ENCODE data around the gene SLC15A1. TPM values are rescaled to one million over a fixed set of nuclear protein-coding genes. Genes with fewer than 3 reads are reported as not detected.

SLC15A1 gene
- total RNA-seq, 1 experiment from 2014 or later = not detected

GRCh38 chr13:98751367-98751782 lies 1.1 kb downstream of the SLC15A1 start:
- no peak for DNase-seq (ENCODE audit: low spot score)

GRCh38 chr13:98749501-98749900 lies 3.0 kb downstream of the SLC15A1 start:
- no peak for DNase-seq (ENCODE audit: low spot score)

GRCh38 chr13:98746968-98747367 lies 5.5 kb downstream of the SLC15A1 start:
- no peak for DNase-seq (ENCODE audit: low spot score)

- no peak for DNase-seq (ENCODE audit: low spot score)
These were observed 9.1 kb downstream of the SLC15A1 start for GRCh38 chr13:98743377-98743776.

DNA sequence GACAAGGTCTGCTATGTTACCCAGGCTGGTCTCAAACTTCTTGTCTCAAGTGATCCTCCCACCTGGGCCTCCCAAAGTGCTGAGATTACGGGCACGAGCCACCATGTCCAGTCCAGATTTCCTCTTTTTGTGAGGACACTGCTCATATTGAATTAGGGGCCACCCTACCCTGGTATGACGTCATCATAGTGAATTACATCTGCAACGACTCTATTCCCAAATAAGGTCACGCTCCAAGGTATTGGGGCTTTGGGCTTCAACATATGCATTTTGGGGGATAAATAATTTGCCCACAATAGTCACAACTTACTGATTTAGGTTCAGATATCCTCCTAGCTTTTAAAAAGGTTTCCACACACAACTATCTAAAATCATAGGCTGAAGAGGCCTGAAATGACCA lies 9.5 kb downstream of the SLC15A1 start:
- DNase-seq (ENCODE audit: low spot score) = no peak

- DNase-seq (ENCODE audit: low spot score) = peak; percentile 63
These were observed 10.6 kb downstream of the SLC15A1 start for GRCh38 chr13:98741741-98742435.

DNA sequence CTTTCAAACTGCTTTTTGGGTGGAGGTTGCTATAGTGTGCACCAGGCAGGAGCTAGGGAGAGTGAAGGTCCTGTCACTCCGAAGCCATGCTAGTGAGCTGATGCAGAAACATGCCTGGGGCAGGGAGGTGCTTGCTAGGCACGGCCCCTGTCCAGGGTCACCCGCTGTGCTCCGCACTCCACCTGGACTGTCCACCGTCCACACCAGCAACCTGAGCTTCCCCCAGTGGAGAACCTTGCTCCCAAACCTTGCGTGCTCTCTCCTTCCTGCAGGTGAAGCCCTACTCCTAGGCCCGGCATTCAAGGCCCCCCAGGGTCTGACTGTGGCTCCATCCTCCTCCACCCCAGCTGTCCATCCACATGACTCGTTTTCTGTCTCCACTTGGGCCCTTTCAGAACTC lies 12.3 kb downstream of the SLC15A1 start:
- DNase-seq (ENCODE audit: low spot score) = no peak

DNA sequence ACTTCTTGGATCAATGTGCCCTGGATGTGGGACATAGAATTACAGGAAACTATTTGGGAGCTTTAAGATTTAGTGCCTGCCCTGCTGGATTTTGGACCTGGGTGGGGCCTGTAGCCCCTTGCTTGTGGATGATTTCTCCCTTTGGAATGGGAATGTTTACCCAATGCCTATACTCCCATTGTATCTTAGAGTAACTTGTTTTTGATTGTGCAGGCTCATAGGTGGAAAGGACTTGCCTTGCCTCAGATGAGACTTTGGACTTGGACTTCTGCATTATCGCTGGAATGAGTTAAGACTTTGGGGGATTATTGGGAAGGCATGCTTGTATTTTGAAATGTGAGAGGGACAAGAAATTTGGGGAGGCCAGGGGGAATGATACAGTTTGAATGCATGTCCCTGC lies 13.5 kb downstream of the SLC15A1 start:
- no peak for DNase-seq (ENCODE audit: low spot score)

DNA sequence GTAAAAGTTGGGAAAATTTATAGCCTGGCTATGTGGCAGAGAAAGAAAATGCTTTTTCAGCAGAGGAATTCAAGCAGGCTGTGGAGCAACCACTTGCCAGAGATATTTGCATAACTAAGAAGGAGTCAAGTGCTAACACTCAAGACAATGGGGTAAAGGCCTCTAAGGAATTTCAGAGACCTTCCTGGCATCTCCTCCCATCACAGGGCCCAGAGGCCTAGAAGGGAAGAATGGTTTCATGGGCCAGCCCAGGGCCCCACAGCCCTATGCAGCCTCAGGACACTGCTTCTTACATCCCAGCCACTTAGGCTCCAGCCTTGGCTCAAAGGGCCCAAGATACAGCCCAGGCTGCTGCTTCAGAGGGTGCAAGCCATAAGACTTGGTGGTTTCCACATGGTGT lies 14.3 kb downstream of the SLC15A1 start:
- no peak for DNase-seq (ENCODE audit: low spot score)

DNA sequence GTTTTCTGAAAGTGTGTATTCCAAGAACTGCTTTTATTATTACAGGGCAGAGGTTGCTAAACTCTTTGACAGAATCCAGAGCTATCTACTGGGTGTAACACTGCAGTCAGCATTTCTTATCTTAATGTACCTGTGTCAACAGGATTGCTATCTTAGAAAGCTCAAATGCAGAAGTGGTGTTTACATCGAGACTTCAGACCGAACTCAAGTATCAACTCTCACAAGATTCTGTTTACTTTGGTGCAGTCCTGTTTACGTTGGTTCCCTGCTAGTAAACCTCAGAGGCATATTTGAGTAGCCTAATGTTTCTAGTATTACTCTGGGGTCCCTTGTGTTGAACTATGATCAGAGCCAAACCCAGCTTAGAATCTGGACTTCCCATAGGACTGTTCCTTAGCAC lies 20.5 kb downstream of the SLC15A1 start:
- DNase-seq (ENCODE audit: low spot score) = peak; percentile 16

DNA sequence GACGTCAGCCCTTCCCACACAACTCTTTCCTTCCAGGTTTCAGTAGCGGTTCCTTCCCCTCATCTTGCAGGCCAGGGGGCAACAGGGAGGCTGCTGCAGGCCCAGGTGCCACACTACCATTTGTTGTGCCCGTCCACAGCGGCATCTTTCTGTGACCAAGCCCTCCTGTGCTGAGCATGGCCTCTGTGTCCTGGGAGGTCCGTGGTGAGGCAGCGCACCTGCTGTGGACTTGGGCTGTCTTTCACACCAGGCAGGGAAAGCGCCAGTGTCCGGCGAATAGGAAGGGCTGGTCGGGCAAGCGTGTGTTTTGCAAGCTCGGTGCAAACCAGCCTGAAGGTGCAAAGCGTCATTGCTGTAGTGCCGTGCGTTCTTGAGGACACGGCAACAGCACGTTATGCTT lies 21.4 kb downstream of the SLC15A1 start:
- no peak for DNase-seq (ENCODE audit: low spot score)

GRCh38 chr13:98730441-98730840 lies 22.0 kb downstream of the SLC15A1 start:
- no peak for DNase-seq (ENCODE audit: low spot score)

DNA sequence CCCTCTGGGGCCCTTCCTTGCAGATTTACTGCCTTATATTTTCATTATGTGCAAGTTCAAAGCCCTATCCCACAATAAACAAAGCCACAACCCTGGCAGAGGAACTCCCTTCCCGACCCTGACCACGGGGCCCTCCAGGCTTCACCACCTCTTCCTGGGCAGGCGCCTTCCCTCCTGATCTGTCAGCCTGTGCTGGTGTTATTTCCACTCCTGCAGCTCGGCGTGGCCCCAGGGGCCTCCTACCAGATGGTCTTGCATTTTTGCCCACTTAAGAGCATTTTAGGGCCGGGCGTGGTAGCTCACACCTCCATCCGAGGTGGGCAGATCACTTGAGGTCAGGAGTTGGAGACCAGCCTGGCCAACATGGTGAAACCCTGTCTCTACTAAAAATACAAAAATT lies 22.8 kb downstream of the SLC15A1 start:
- DNase-seq (ENCODE audit: low spot score) = no peak

GRCh38 chr13:98722958-98723357 lies 29.5 kb downstream of the SLC15A1 start:
- DNase-seq (ENCODE audit: low spot score) = no peak

DNA sequence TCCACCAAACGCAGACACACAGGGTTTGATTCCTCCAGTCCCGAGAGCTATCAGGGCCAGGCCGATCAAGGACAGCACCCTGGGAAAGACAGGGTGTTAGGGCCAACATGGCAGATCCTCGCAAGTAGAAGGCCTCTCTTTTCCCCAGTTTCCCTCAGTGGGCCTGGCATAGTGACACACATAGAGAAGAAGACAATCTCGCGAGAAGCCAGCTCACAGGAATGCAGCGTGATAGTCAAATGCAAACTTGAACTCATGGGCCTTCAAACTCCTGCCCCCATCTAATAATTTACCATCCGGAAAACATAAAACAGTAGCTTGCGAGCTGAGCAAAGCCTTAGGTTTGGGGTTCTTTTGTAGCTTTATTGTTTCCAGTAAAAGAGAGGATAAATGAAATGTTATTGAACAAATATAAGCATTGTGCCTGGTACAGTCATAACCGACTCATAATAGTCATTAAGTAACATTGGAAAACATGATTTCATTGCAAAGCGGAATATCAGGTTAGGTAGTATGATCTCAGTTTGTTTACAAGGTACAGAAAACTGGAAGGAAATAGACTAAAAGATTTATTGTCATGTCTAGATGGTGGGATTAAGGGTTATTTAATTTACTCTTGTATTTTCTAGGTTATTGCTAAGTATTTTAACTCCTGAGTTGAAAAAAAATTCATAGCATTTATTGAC lies 30.5 kb downstream of the SLC15A1 start:
- no peak for DNase-seq (ENCODE audit: low spot score)

DNA sequence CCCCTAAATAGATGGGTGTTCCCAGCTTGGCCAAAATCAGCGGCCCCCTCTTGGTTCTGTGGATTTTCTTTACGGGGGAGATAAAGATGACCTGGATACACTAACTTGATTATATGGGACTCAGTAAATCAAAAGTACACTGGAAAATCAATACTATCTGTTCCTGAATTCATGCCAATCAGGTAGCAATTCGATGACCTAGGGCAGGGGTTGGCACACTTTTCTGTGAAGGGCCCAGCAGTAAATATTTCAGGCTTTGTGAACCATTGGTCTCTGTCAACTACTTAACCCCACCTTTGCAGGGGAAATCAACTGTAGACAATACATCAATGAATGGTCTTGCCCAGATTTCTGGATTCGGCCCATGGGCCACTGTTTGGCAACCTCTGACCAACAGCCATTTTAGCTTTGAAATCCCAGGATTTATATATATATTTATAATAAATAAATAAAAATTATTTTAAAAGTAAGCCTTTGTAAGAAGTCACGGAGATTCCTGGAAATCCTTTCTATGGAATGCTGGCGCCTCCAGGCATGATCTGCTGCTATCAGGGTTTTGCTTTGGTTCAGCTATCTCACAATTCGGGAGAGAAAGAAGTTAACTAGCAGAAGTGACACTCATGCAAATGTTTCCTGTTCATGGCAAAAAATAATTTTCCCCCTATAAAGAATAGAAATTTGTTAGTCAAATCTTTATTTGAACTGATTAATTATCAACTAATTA lies 32.8 kb downstream of the SLC15A1 start:
- DNase-seq (ENCODE audit: low spot score) = no peak

DNA sequence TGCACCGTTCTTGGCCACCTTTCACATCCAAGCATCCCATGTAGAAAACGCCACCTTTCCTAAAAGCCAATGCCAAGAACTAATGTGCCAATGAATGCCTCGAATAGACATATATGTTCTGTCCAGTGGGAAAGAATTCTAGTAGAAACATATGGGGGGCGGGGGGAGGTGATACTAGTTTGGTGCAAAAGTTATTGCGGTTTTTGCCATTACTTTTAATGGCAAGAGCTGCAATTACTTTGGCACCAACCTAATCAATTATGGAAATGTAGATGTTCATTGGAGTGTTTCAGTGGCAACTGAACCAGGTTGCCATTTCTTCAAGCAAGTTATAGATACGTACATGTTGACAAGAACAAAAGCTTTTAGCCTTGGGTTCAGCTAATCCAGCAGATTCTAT lies 34.6 kb downstream of the SLC15A1 start:
- DNase-seq (ENCODE audit: low spot score) = no peak

- no peak for DNase-seq (ENCODE audit: low spot score)
These were observed 35.2 kb downstream of the SLC15A1 start for GRCh38 chr13:98717256-98717655.

GRCh38 chr13:98710521-98710920 lies 42.0 kb downstream of the SLC15A1 start:
- no peak for DNase-seq (ENCODE audit: low spot score)

DNA sequence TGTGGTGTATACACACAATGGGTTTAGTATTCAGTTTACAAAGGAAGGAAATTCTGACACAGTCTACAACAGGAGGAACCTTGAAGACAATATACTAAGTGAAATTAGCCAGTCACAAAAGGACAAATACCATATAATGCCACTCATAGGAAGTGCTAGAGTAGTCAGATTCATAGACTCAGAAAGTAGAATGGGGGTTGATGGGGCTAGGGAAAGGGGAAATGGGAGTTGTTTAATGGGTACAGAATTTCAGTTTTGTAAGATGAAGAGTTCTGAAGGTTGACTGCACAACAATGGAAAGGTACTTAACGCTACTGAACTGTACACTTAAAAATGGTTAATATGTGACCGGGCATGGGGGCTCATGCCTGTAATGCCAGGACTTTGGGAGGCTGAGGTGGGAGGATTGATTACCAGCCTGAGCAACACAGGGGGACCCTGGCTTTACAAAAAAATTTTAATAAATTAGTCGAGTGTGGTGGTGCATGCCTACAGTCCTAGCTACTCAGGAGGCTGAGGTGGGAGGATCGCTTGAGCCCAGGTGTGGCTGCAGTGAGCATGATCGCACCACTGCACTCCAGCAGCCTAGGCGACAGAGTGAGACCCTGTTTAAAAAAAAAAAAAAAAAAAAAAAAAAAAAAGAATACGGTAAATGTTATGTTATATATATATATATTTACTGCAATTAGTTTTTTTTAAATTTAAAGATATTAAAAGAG lies 45.0 kb downstream of the SLC15A1 start:
- no peak for DNase-seq (ENCODE audit: low spot score)

- no peak for DNase-seq (ENCODE audit: low spot score)
These were observed 45.9 kb downstream of the SLC15A1 start for GRCh38 chr13:98706446-98707110.

- no peak for DNase-seq (ENCODE audit: low spot score)
These were observed 54.7 kb downstream of the SLC15A1 start for GRCh38 chr13:98697791-98698190.
